GM10847 (cell line): ENCODE results near the gene ATG3.

Experiments
- POLR2A ChIP-seq: IDR thresholded peaks from 2 replicates; pipeline ENCODE4 v1.6.1; 2011; ENCODE audit not compliant: insufficient read length; ENCODE audit errors: extremely low read depth

ATG3 gene

GRCh38 chr3:112561734-112562529 is at the start of gene ATG3, which contains the start of gene SLC35A5:
Gene ATG3, minus strand, starts transcription at chr3:112561962. Its CDS starts 434 bp downstream, at chr3:112561528.
Gene SLC35A5, plus strand, starts transcription at chr3:112562045. Its CDS starts 1,359 bp downstream, at chr3:112563404.
- peak; percentile 57 for TF ChIP-seq POLR2A

- no peak for TF ChIP-seq POLR2A
These were observed 48.4 kb upstream of the ATG3 start for GRCh38 chr3:112610121-112610520.

GRCh38 chr3:112607863-112608262 is 46.1 kb upstream of the ATG3 start:
- TF ChIP-seq POLR2A = no peak

- TF ChIP-seq POLR2A = no peak
These were observed 44.3 kb upstream of the ATG3 start for GRCh38 chr3:112606098-112606497.

GRCh38 chr3:112605285-112605684 is 43.5 kb upstream of the ATG3 start:
- TF ChIP-seq POLR2A = no peak

- no peak for TF ChIP-seq POLR2A
These were observed 42.8 kb upstream of the ATG3 start for GRCh38 chr3:112604536-112604935.

GRCh38 chr3:112602217-112602838 is 40.6 kb upstream of the ATG3 start:
- no peak for TF ChIP-seq POLR2A

GRCh38 chr3:112598731-112599130 is 37.0 kb upstream of the ATG3 start:
- no peak for TF ChIP-seq POLR2A

GRCh38 chr3:112597945-112598344 is 36.2 kb upstream of the ATG3 start:
- no peak for TF ChIP-seq POLR2A

GRCh38 chr3:112594856-112595255 is 33.1 kb upstream of the ATG3 start:
- no peak for TF ChIP-seq POLR2A

GRCh38 chr3:112593258-112593657 is 31.5 kb upstream of the ATG3 start:
- no peak for TF ChIP-seq POLR2A

- TF ChIP-seq POLR2A = no peak
These were observed 25.6 kb upstream of the ATG3 start for GRCh38 chr3:112587336-112587735.

- no peak for TF ChIP-seq POLR2A
These were observed 24.0 kb upstream of the ATG3 start for GRCh38 chr3:112585782-112586181.

GRCh38 chr3:112583105-112583504 is 21.3 kb upstream of the ATG3 start:
- no peak for TF ChIP-seq POLR2A

GRCh38 chr3:112582244-112582874 is 20.6 kb upstream of the ATG3 start:
- no peak for TF ChIP-seq POLR2A

- no peak for TF ChIP-seq POLR2A
These were observed 17.9 kb upstream of the ATG3 start for GRCh38 chr3:112579697-112580096.
